Femur (tissue), 1 donor: ENCODE measurements around the gene ZNF750.
A peak's percentile ranks its signal among the peaks of the same experiment; 100 is the strongest.
"Not testable (repeated sequence)": the region's sequence is repeated elsewhere in the genome, so short reads cannot be mapped to it uniquely, and the experiment has no call there.

Experiments
- DNase-seq: peaks from one replicate; pipeline ENCODE4 v3.0.0-alpha.2; 2017

The ZNF750 gene

DNA sequence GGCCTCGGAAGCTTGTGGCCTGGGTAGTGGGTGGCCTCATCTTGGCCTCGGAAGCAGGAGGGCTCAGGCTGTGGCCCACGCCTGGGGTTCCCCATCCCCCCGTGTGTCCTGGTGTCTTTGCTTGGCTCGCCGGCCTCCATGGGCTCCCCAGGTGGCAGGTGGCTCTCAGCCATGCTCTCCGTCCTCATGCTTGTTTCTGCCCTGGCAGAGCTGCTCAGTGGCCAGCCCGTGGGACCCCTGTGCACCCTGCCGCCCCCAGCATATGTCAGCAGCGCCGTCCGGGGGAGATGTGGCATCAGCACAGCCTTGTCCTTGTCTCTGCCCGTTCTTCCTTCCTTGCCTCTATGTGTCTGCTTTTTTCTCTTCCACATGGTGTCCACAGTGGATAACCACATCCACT lies 49.4 kb downstream of the ZNF750 start:
- DNase-seq, result no peak

GRCh38 chr17:82789806-82790205 lies 50.0 kb downstream of the ZNF750 start:
- DNase-seq, result no peak

DNA sequence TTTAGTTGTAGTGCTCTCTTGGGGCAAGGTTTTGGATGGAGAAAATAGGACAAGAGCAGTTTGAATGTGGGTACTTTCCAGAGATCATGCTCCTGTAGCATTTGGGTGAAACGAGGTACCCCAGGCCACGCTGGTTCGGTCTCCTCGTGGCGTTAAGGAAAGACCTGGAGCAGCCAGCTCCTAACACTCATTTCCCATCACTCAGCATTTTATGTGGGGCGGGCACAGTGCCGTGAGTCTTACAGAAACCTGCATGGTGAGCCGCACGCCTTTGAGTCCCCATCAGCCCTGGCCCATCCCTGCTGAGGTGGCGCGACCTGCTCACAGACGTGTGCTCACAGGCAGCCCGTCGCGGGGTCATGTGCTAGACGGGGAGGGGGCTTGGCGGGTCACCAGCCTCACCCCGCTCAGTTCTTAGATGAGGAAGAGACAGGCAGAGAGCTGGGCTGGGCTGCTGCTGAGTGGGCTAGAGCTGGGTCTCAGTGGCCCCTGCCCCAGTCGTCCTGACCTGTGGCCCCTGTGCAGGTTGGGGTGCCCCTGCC lies 50.7 kb downstream of the ZNF750 start:
- no peak for DNase-seq

GRCh38 chr17:82788206-82789001 lies 51.4 kb downstream of the ZNF750 start:
- no peak for DNase-seq

DNA sequence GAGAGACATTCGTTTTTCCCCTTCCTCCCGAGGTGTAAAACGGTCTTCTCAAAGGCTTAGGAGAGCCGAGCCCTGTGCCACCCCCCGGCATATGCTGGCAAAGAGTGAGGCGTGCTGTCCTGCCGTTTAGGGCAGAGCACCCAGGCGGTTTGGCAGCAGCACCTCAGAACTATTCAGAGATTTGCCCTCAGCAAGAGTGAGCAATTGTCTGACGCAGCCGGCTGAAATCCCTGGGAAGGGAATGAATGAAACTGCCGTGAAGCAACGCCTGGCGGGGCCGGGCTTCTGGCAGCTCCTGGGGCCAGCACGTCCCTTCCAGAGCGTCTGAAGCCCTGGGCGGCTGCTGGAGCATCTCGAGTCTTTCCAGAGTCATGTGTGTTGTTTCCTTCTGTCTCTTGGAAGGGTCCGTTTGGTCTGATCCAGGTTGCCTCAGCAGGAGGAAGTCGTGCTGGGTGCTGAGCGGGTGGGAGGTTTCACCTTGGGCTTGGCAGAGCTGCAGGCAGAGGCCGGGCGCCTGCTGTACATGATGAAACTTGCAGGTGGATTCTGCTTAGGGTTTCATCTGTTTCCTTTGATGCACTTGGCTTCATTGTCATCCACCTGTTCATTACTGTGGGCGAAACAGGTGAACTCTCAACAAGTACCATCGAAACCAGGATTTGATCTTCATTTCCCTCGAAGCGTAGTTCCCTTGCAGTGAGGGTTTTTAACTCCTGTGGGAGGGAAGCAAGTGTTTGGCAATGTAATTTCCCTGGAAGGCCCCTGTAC lies 52.6 kb downstream of the ZNF750 start:
- no peak for DNase-seq

- DNase-seq, result no peak
These were observed 53.4 kb downstream of the ZNF750 start for GRCh38 chr17:82786427-82786826.

DNA sequence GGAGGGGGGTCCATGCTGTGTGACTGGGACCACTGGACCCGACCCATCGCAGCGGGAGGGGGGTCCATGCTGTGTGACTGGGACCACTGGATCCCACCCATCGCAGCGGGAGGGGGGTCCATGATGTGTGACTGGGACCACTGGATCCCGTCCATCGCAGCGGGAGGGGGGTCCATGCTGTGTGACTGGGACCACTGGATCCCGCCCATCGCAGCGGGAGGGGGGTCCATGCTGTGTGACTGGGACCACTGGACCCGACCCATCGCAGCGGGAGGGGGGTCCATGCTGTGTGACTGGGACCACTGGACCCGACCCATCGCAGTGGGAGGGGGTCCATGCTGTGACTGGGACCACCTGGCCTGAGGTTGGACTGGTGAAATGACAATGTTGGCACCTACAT lies 54.2 kb downstream of the ZNF750 start:
- DNase-seq, result not testable (repeated sequence)

GRCh38 chr17:82783498-82783897 lies 56.3 kb downstream of the ZNF750 start:
- no peak for DNase-seq

GRCh38 chr17:82782657-82783207 lies 57.1 kb downstream of the ZNF750 start:
- DNase-seq, result no peak

- DNase-seq, result peak; percentile 93
These were observed 57.9 kb downstream of the ZNF750 start for GRCh38 chr17:82781894-82782274.

- DNase-seq, result no peak
These were observed 58.6 kb downstream of the ZNF750 start for GRCh38 chr17:82780971-82781893.

GRCh38 chr17:82780195-82780594 lies 59.6 kb downstream of the ZNF750 start:
- no peak for DNase-seq

GRCh38 chr17:82779541-82779940 lies 60.3 kb downstream of the ZNF750 start:
- no peak for DNase-seq
